HG03060 (cell line): ENCODE measurements around the gene RAPGEF3.

Experiments used
- ATAC-seq: cut with Tn5 transposase; IDR thresholded peaks from one replicate; pipeline ENCODE4 v1.9.1; 2021; ENCODE audit warnings: low read depth, moderate number of reproducible peaks; ENCODE audit not compliant: unreplicated experiment

Gene RAPGEF3

GRCh38 chr12:47725091-47725772 is 33.4 kb downstream of the RAPGEF3 start, which contains the start of gene ENDOU:
TSS of gene ENDOU (minus strand) at chr12:47725490. CDS start at chr12:47725413, 77 bp downstream.
- ATAC-seq, result no peak

GRCh38 chr12:47722941-47723631 is 35.6 kb downstream of the RAPGEF3 start:
- no peak for ATAC-seq

- no peak for ATAC-seq
Observed at GRCh38 chr12:47722136-47722834, 36.4 kb downstream of the RAPGEF3 start.

- ATAC-seq, result no peak
Observed at GRCh38 chr12:47721431-47721973, 37.2 kb downstream of the RAPGEF3 start.

GRCh38 chr12:47718531-47718930 is 40.1 kb downstream of the RAPGEF3 start:
- no peak for ATAC-seq

- ATAC-seq, result no peak
Observed at GRCh38 chr12:47717443-47718193, 41.1 kb downstream of the RAPGEF3 start.

GRCh38 chr12:47717046-47717442 is 41.6 kb downstream of the RAPGEF3 start:
- no peak for ATAC-seq

GRCh38 chr12:47715877-47716548 is 42.7 kb downstream of the RAPGEF3 start:
- ATAC-seq, result no peak

- ATAC-seq, result peak; percentile 52
Observed at GRCh38 chr12:47715393-47715876, 43.2 kb downstream of the RAPGEF3 start.

- no peak for ATAC-seq
Observed at GRCh38 chr12:47714826-47715386, 43.8 kb downstream of the RAPGEF3 start.

- ATAC-seq, result no peak
Observed at GRCh38 chr12:47712171-47712570, 46.5 kb downstream of the RAPGEF3 start.

- no peak for ATAC-seq
Observed at GRCh38 chr12:47711448-47711847, 47.2 kb downstream of the RAPGEF3 start.

GRCh38 chr12:47710278-47710677 is 48.4 kb downstream of the RAPGEF3 start:
- no peak for ATAC-seq

GRCh38 chr12:47709671-47710070 is 49.0 kb downstream of the RAPGEF3 start:
- no peak for ATAC-seq

- ATAC-seq, result no peak
Observed at GRCh38 chr12:47709237-47709636, 49.4 kb downstream of the RAPGEF3 start.

GRCh38 chr12:47707905-47708543 is 50.7 kb downstream of the RAPGEF3 start:
- ATAC-seq, result no peak

GRCh38 chr12:47707355-47707754 is 51.3 kb downstream of the RAPGEF3 start:
- no peak for ATAC-seq

GRCh38 chr12:47705566-47706425 is 52.9 kb downstream of the RAPGEF3 start, which contains the start of gene RPAP3:
TSS of gene RPAP3 (minus strand) at chr12:47706030. CDS start at chr12:47702840, 3,190 bp downstream.
- ATAC-seq, result peak; percentile 78
